Measurements from ENCODE around the gene LILRB5.
"Not testable (repeated sequence)": the region's sequence is repeated elsewhere in the genome, so short reads cannot be mapped to it uniquely, and the experiment has no call there.

LILRB5 gene

DNA sequence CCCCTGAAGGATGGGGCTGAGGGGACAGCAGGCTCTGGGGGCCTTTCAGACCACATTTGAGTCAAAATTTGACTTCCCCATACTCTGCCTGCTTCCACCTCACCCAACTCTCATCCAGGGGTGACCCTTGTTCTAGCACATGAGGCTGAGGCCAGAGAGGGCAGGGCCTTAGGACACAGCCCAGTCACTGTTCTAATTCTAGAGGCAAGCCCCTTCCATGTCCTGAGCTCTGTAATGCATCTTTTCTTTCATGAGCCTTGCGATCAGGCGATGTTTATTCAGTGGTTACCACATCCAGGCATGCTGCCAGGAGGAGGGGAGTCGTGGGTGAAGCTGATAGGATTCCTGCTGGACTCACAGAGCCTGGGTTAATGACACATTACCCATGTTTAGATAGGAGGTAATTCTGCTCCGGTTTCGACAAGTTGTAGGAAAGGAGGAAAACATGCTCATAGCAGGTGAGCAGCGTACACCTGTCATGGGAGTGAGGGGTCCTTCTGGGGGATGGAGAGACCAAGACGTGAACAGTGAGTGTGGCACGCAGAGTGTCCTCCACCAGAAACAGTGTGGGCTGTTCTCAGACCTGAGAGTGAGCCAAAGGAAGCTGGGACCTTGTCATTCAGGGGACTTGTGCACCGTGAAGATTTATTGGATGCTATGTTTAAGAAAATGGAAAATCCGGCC is 47.1 kb downstream of the LILRB5 start:
- peak; percentile 38 for DNase-seq

DNA sequence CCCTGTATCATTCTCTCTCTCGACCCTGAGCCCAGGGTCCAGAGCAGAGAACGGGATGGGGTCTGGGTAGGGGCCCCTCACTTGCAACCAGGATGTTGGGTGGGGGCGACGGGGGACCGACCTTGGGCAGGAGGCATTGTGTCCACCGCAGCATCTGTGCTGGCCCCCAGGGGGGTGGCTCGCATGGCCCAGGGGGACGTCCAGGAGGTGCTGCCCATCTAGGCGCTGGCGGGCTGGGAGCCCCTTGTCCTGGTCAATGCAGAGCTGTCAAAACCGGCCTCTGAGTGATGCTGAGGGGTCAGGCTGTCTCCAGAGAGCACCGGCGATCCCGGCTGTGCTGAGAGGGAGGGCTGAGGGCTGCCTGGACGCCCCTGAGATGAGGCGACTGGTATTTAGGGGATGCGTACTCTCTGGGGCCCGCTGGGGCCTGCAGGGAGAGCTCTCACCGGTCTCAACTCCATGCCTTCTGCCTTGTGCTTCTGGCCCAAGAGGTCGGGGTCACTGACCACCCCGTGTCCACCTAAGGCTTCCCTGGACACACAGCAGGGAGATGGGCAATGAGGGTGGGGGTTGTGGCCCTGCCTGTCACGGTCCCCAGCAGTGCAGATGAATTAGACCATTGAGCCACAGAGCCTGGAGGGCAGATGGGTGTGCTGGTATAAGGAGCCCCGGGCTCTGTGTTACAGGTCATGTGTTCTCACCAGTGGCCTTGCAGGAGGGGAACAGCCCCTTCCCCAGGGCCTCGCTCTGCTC is 47.8 kb downstream of the LILRB5 start:
- no peak for DNase-seq

DNA sequence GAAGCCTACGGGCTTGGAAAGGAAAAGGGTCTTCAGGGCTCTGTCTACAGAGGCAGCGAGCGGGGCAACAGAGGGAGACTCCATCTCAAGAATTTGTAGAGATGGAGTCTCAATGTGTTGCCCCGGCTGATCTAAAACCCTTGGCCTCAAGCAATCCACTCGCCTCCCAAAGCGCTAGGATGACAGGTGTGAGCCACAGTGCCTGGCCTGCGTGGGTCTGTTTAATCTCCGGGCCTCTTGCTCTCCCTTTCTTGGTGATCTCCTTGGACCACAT is 48.4 kb downstream of the LILRB5 start:
- no peak for DNase-seq

DNA sequence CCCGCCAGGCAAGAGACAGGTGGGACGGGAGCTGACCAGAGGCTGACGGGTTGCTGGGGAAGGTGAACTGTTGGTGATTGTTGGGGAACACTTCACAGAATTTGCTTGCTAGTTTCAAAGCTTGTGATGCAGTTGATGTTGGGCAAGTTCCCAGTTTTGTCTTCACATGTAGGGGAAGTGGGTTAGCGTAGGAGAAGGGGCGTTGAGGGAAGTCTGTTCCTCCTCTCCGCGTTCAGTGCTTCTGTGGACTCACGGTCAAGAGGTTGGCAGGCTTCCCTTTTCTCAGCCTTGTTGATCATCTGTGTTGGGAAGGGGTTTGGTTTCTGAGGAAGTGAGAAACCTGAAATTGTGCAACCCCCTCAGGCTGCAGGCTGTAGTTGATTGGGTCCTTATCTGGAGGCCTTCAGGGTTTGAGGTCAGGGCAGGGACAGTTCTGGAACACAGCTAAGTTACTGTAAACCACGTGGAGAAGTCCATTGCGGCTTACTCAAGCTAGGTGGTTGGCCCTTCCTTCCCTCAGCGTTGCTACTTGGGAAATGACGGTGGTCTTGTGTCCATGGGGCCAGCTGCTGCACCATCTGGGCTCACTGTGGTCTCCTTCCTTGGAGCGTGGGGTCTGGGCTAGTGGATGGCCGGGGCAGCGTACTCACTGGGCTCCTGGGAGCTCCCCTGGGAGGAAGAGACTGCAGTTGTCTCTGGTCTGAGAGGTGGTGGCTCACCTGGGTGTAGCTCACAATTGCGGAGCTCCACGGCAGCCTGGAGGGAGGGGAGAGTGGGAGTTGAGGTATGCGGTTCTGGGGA is 48.9 kb downstream of the LILRB5 start:
- no peak for DNase-seq

DNA sequence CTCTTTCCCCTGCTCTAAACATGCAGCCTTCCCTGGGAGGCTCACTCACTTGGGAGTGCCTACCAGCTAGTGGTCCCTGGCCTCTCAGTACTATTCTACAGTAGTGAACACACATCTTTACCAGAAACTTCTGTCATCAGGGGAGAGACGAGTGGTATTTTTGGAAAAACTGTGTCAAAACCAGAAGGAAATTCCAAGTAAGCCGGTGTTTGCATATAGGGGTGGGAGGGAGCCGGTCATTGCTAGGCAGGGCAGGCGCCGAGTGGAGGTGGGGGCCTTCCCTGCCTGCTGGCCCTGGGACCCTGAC is 49.4 kb downstream of the LILRB5 start:
- no peak for DNase-seq

DNA sequence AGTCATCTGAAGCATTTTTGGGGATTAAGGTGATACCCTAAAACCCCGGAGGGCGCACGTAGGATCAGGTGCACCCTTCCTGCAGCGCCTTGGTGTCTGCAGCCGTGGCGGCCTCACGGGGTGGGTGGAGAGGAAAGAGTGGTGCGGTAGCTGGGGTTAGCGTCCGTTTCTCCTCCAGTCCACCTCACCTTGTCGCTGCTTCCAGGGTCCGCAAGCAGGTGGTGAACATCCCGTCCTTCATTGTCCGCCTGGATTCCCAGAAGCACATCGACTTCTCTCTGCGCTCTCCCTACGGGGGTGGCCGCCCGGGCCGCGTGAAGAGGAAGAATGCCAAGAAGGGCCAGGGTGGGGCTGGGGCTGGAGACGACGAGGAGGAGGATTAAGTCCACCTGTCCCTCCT is 49.9 kb downstream of the LILRB5 start:
- DNase-seq, result not testable (repeated sequence)

DNA sequence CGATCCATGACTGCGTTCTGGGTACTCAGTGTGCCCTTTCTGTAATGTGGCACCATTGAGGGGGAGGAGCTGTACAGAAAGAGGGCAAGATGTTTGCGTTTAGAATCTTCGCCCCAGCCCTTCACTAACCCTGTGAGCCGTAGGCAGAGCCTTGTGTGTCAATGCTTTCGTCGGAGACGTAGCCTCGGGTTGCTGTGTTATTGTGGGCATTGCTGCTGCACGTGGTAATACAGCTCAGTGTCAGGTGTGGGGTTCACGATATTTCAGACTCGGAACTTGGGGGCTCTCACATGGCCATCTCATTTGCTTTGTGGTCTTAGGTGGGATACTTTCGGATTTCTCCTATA is 50.3 kb downstream of the LILRB5 start:
- DNase-seq, result no peak

DNA sequence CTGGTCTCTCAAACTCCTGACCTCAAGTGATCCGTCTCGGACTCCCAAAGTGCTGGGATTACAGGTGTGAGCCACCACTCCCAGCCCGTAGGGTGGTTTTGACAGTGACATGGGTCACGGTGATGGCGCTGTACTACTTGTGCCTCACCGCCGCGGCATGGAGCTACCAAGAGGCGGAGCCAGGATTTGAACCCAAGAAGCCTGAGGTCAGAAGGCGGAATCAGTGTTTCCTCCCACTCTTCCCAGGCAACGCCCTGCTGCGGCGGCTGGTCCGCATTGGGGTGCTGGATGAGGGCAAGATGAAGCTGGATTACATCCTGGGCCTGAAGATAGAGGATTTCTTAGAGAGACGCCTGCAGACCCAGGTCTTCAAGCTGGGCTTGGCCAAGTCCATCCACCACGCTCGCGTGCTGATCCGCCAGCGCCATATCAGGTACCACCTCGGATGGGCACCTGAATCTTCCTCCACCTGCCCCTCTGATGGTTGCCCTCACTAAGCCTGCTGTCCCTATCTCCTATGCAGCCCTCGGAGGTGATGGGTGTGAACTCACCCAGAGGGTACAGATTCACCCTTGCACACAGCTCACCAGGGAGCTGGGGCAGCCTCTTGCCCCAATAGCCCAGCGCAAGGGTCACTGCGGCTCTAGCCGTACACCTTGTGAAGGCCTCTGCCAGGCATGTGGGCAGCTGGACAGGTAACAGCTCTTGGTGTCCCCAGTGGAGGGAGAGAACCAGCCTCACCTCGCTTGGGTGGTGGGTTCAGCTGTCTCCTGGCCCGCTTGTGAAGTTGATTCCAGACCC is 50.8 kb downstream of the LILRB5 start:
- DNase-seq, result no peak

DNA sequence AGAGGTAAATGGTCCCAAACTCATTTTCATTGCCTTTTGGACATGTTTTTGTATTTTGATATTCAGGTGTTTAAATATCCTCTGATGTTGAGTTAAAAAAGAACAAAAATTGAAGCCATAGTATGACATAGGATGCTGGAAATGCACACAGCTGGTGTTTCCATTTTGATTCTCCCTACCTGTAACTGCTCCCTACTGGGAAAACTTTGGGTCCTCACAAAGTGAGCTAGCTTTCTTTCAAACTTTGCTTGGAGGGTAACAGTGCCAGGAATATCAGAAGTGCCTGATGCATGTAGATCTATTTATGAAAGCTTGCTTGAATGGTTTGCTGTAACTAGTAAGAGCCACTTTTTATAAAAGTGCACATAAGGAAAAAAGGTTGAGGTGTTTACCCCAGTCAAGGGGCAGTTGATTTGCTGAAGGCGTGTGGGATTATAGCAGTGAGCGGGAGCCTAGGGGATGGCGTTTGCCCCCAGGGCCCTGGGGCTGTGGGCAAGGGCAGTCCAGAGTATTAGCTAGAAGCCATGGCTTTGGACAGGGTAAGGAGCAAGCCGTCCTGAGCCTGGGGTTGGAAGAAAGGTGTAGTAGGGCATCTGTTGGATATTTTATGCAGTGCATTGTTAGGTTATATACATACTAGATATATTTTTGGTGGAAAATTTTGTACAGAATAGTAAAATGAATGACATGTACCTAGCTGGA is 52.2 kb downstream of the LILRB5 start:
- DNase-seq, result no peak

DNA sequence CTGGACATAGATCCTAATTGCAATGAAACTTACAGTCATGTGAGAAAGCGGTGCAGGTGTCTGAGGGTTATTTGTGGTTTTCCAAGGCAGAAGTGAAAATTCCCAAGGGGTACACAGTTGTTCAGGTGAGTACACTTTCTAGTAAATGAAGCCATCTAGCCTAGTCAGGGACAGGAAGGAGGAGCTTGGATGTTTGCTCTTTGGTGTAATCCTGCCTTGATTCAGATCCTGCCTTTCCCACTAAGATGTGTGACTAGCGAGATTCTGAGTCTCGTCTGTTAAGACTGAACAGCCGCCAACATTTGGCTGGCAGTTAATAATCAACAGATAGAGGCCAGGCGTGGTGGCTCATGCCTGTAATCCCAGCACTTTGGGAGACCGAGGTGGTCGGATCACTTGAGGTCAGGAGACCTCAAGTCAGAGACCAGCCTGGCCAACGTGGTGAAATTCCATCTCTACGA is 53.9 kb downstream of the LILRB5 start:
- no peak for DNase-seq

DNA sequence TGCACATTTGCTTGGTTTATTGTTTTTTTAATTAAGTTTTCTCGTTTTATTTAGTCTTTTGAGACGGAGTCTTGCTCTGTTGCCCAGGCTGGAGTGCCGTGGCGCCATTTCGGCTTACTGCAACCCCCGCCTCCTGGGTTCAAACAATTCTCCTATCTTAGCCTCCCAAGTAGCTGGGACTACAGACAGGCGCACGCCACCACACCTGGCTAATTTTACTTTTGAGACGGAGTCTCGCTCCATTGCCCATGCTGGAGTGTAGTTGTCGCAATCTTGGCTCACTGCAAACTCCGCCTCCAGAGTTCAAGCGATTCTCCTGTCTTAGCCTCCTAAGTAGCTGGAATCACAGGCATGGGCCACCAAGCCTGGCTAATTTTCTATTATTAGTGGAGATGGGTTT is 55.1 kb downstream of the LILRB5 start:
- DNase-seq, result no peak

DNA sequence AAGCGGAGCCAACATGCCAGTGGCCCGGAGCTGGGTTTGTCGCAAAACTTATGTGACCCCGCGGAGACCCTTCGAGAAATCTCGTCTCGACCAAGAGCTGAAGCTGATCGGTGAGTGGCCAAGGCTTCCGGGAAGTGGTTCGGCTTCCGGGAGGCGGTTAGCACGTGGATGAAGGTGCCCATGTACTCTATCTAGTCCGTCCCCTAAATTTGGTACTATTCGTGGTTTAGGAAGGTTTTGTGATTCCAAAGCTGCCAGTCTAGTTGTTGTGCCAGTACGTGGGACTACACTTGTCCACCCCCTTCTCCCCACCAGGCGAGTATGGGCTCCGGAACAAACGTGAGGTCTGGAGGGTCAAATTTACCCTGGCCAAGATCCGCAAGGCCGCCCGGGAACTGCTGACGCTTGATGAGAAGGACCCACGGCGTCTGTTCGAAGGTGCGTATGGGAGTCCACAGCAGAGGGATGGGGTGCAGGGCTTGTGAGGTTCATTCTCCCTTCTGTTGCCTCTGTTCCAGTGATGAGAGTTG is 55.8 kb downstream of the LILRB5 start:
- DNase-seq, result no peak

Measured in NCI-H1417 treated with DMSO at 0.1 percent for 48 hours (cell line).